Transverse colon (tissue), 4 donors: Measurements from ENCODE around the gene DROSHA.

Experiments used
- CTCF ChIP-seq, 5 experiments: fragments of 200-600 bp in 3 of 5; fragments of 450-650 bp in 2 of 5; sonication (generic) in 3 of 5; IDR thresholded peaks; 1 replicate in 2 of 5; 2 replicates in 3 of 5; pipeline ENCODE4 v1.5.1; 2016 to 2017; ENCODE audit warnings: antibody characterized with exemption in 5 of 5, inconsistent platforms in 3 of 5, mild to moderate bottlenecking in 2 of 5, moderate library complexity in 1 of 5
- EP300 ChIP-seq: sonication (generic); formaldehyde crosslinking; IDR thresholded peaks from one replicate; pipeline ENCODE4 v1.6.1; 2017; ENCODE audit warnings: antibody characterized with exemption, low read depth
- POLR2A ChIP-seq: fragments of 450-650 bp; IDR thresholded peaks from one replicate; pipeline ENCODE4 v1.6.1; 2016; ENCODE audit warnings: antibody characterized with exemption, mild to moderate bottlenecking, moderate library complexity
- POLR2AphosphoS5 ChIP-seq, 3 donors: sonication (generic); formaldehyde crosslinking; IDR thresholded peaks; one replicate each; pipeline ENCODE4 v1.6.1; 2016; ENCODE audit warnings: antibody characterized with exemption in 3 of 3

DNA sequence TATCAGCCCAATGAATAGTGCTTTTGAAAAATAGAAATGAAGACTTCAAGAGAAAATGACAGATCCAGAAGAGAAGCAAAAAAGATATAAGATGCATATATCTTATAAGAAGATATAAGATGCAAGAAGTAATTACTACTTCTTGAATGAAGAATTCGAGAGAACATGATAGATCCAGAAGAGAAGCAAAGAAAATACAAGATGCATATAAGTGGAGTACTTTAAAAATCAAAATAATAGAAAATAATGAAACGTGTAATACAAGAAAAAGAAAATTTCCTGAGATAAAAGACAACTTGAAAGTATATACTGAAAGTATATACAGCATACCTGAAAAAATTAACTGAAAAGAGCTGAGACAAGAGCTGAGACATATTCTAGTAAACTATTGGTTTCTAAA is 76.7 kb downstream of the DROSHA start:
- no peak for TF ChIP-seq EP300
- no peak for TF ChIP-seq POLR2A
- TF ChIP-seq CTCF (IDR thresholded peaks at IDR 0.05): no peak
- no peak for TF ChIP-seq POLR2AphosphoS5 (IDR thresholded peaks at IDR 0.05)
